ENCODE results near the gene KDM5B. TPM values are rescaled to one million over a fixed set of nuclear protein-coding genes. Genes with fewer than 3 reads are reported as not detected.
A peak's percentile ranks its signal among the peaks of the same experiment; 100 is the strongest.

KDM5B gene
- total and polyA plus RNA-seq, 9 of the 15 experiments (the other 6 are each of a cell fraction or from before 2014, with no cell fraction given): 15.4 to 90.6 (median 57.1) TPM

DNA sequence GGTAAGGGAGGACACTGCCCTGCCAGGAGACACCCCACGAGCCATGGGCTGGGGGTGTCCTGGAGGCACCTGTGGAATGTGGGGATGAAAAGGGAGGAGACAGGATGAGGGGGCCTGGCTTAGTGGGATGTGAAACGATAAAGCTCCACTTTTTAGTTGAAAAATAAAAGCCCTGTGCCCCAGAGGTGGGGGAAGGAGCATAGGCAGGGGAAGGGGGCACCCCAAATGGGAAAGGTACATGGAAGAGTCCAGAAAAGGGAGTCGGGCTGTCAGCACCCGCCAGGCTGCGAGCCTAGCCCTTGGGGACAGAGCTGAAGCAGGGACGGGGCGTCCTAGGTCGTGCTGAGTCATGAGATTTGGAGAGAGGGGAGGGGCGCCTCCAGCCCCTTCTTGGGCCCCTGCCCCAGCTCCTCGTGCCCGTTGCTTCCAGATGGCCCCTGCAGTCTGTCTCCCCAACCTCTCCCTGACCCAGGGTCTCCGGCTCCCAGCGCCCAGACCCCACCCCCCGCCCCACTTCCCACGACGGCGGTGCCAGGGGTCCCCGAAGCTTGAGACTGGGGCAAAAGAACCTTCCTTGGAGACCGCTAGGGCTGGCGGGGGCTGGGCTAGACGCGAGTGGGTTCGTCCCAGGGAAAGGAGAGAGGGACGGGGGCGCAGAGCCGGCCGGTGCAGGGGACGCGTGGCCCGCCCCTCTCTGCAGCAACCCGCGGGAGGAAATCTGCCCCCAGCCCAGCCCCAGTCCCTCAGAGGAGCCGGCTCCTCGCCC, 98.8 kb downstream of the KDM5B start:
- Histone ChIP-seq H3K9ac (ENCODE audit: insufficient read depth in 1 of 2, low read depth in 2 of 2, low read length in 2 of 2) (no peak overlapping the region), H3K27me3 (ENCODE audit: control insufficient read depth in 2 of 2, insufficient read depth in 2 of 2, low read length in 2 of 2) (peaks cover 71 to 88% of the 10 kb centered on the region in 2 experiments), H3K79me2 (ENCODE audit: control insufficient read depth, insufficient read depth, low read length) (no peaks in the 10 kb centered on the region), H3K27ac (ENCODE audit: extremely low read depth, low read depth, low read length) (no peak overlapping the region), H2AFZ (ENCODE audit: low read depth, low read length) (no peak overlapping the region), H4K20me1 (replicated peaks; ENCODE audit: control insufficient read depth, insufficient read depth, low read length) (peaks cover 17% of the 10 kb centered on the region), H3K9me3 (replicated peaks; ENCODE audit: control insufficient read depth, insufficient read depth, low read depth, low read length) (no peaks in the 10 kb centered on the region), H3K4me1 (replicated peaks in 1 of 2; ENCODE audit: control insufficient read depth in 2 of 2, insufficient read depth in 2 of 2, low read length in 2 of 2) (peaks cover 0 to 16% of the 10 kb centered on the region in 2 experiments; a peak in 2 of 5 replicates), H3K36me3 (ENCODE audit: control insufficient read depth, insufficient read depth, low read length) (no peaks in the 10 kb centered on the region), H3K4me2 (ENCODE audit: insufficient read depth, low read length) (no peak overlapping the region), H3K9me1 (ENCODE audit: control insufficient read depth, insufficient read depth, low read length) (no peaks in the 10 kb centered on the region), H3K4me3 (no peak overlapping the region)
- FAIRE-seq: no peak
- peak in 2 of 4 experiments; percentile 41 to 46 for DNase-seq (ENCODE audit: extremely low read depth in 1 of 4, low spot score in 3 of 4)
- intact Hi-C loops (cut with micrococcal nuclease) (loop anchor here (10.0 kb wide), 2 partner anchors 245 to 365 kb away; partner anchors contain the start of genes PPP1R12B and UBE2T), in situ Hi-C loops (cut with MboI) (loop anchor here (25.0 kb wide), 1 partner anchor 222 kb away; no protein-coding TSS in a partner anchor)
- ATAC-seq: peak; percentile 31; the same call in 1 of the 3 replicates
- CTCF ChIA-PET (ENCODE audit: low intra/inter-chr PET ratio): interaction anchor here (0.6 to 0.7 kb wide), 2 partner anchors 509 to 516 kb away, joined by 3 to 5 read pairs; no protein-coding TSS in a partner anchor
- 3% methylated on average over 24 of the region's 34 CpGs for WGBS (ENCODE audit: insufficient coverage, low coverage, missing lambda C conversion rate)
- BruUV-seq (replicated peaks): no TSS peak
- POLR2A ChIA-PET: interaction anchor here (0.8 kb wide), 1 partner anchor 28 kb away, joined by 3 read pairs; no protein-coding TSS in a partner anchor
- TF ChIP-seq ZKSCAN1 (IDR thresholded peaks at IDR 0.05; ENCODE audit: low read depth, low read length) (no peak), ZNF316 (IDR thresholded peaks at IDR 0.05) (peak; percentile 90), FIP1L1 (IDR thresholded peaks at IDR 0.05; ENCODE audit: low read depth, low read length, poor library complexity, severe bottlenecking) (no peak), MEF2D (tag; conservative IDR thresholded peaks at IDR 0.05; ENCODE audit: low read depth) (no peak), CCAR2 (IDR thresholded peaks at IDR 0.05; ENCODE audit: low read depth, low read length) (no peak), GABPA (tag; conservative IDR thresholded peaks at IDR 0.05; ENCODE audit: low read depth) (no peak), FOXA3 (CRISPR knock-in tag; conservative IDR thresholded peaks at IDR 0.05 in 1 of 2, IDR thresholded peaks at IDR 0.05 in 1 of 2) (no peak), ZNF143 (CRISPR knock-in tag; IDR thresholded peaks at IDR 0.05) (no peak), HNRNPLL (IDR thresholded peaks at IDR 0.05; ENCODE audit: low read depth, low read length, poor library complexity, severe bottlenecking) (no peak), JUN (IDR thresholded peaks at IDR 0.05; ENCODE audit: borderline replicate concordance, low read depth, low read length) (no peak), JUN (CRISPR knock-in tag; IDR thresholded peaks at IDR 0.05; ENCODE audit: borderline replicate concordance) (no peak), ZNF717 (CRISPR knock-in tag; IDR thresholded peaks at IDR 0.05) (no peak), ZFP36 (IDR thresholded peaks at IDR 0.05; ENCODE audit: low read depth, low read length, partially characterized antibody) (no peak), SNIP1 (IDR thresholded peaks at IDR 0.05; ENCODE audit: low read depth) (no peak), ZNF780A (CRISPR knock-in tag; IDR thresholded peaks at IDR 0.05) (no peak), MXI1 (IDR thresholded peaks at IDR 0.05; ENCODE audit: low read depth, low read length) (no peak), ZNF584 (CRISPR knock-in tag; IDR thresholded peaks at IDR 0.05; ENCODE audit: low read depth) (no peak), ETV5 (CRISPR knock-in tag; IDR thresholded peaks at IDR 0.05; ENCODE audit: low read depth) (no peak), TOE1 (IDR thresholded peaks at IDR 0.05; ENCODE audit: borderline replicate concordance) (no peak), TOE1 (CRISPR knock-in tag; IDR thresholded peaks at IDR 0.05; ENCODE audit: borderline replicate concordance, low read depth) (no peak), SRF (CRISPR knock-in tag; IDR thresholded peaks at IDR 0.05) (no peak)
- TF ChIP-seq, protein P1, sequence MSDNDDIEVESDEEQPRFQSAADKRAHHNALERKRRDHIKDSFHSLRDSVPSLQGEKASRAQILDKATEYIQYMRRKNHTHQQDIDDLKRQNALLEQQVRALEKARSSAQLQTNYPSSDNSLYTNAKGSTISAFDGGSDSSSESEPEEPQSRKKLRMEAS (CRISPR knock-in tag; IDR thresholded peaks at IDR 0.05): no peak
- TF ChIP-seq, protein P2, sequence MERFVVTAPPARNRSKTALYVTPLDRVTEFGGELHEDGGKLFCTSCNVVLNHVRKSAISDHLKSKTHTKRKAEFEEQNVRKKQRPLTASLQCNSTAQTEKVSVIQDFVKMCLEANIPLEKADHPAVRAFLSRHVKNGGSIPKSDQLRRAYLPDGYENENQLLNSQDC (CRISPR knock-in tag; IDR thresholded peaks at IDR 0.05): no peak

Data from K562 (cell line).